SU-DHL-6 (cell line): ENCODE results near the gene ZDHHC19.

Experiments
- H2AFZ ChIP-seq: fragments of 200-600 bp; sonication (generic); 2 replicates; pipeline ENCODE4 v1.6.1; 2014; ENCODE audit warnings: low read depth, mild to moderate bottlenecking, moderate library complexity, mixed read lengths, antibody characterized with exemption, low read length; ENCODE audit not compliant: severe bottlenecking
- H3F3A ChIP-seq: fragments of 200-600 bp; shearing (Covaris generic); 2 replicates; pipeline ENCODE4 v1.6.0; 2016; ENCODE audit warnings: antibody characterized with exemption, mild to moderate bottlenecking; ENCODE audit not compliant: insufficient read depth
- H3K27ac ChIP-seq: fragments of 200-600 bp; sonication (generic); 2 replicates; pipeline ENCODE4 v1.5.1; 2016; ENCODE audit warnings: low read depth, mild to moderate bottlenecking, low read length, moderate library complexity, mixed read lengths
- H3K27me3 ChIP-seq: fragments of 200-600 bp; sonication (generic), shearing (Covaris generic); 2 replicates; pipeline ENCODE4 v1.6.0; 2014; ENCODE audit warnings: mild to moderate bottlenecking, low read length
- H3K36me3 ChIP-seq: fragments of 200-600 bp; sonication (generic); 2 replicates; pipeline ENCODE4 v1.6.1; 2014; ENCODE audit warnings: mild to moderate bottlenecking, low read length, mixed read lengths
- H3K4me2 ChIP-seq: fragments of 300-600, 200-600 bp; shearing (Covaris generic), sonication (generic); 2 replicates; pipeline ENCODE4 v1.6.0; 2014; ENCODE audit warnings: low read length, low read depth, mild to moderate bottlenecking; ENCODE audit not compliant: poor library complexity, severe bottlenecking
- H3K4me3 ChIP-seq: fragments of 200-600 bp; sonication (generic); 2 replicates; pipeline ENCODE4 v1.5.1; 2014; ENCODE audit warnings: antibody characterized with exemption, low read length, mild to moderate bottlenecking, mixed read lengths; ENCODE audit not compliant: insufficient read depth, poor library complexity, severe bottlenecking
- H3K79me2 ChIP-seq: fragments of 200-600 bp; sonication (generic); 2 replicates; pipeline ENCODE4 v1.6.1; 2014; ENCODE audit warnings: mild to moderate bottlenecking, low read length, moderate library complexity; ENCODE audit not compliant: insufficient read depth
- H3K9ac ChIP-seq: fragments of 200-600 bp; sonication (generic); 2 replicates; pipeline ENCODE4 v1.7.0; 2014; ENCODE audit warnings: mild to moderate bottlenecking, low read length
- H3K9me2 ChIP-seq: fragments of 200-600 bp; sonication (generic); replicated peaks from 2 replicates; pipeline ENCODE4 v1.6.1; 2014; ENCODE audit warnings: low read length; ENCODE audit not compliant: insufficient read depth
- H3K9me3 ChIP-seq: fragments of 200-600 bp; sonication (generic); 2 replicates; pipeline ENCODE4 v1.6.1; 2014; ENCODE audit warnings: low read length, mixed read lengths; ENCODE audit not compliant: insufficient read depth
- H4K20me1 ChIP-seq: fragments of 200-600 bp; sonication (generic); 2 replicates; pipeline ENCODE4 v1.6.1; 2014; ENCODE audit warnings: low read depth, mild to moderate bottlenecking, antibody characterized with exemption, low read length, moderate library complexity, mixed read lengths
- EZH2phosphoT487 ChIP-seq: fragments of 200-600 bp; sonication (generic), shearing (Covaris generic); conservative IDR thresholded peaks from 2 replicates; pipeline ENCODE4 v1.6.1; 2018; ENCODE audit warnings: mild to moderate bottlenecking, antibody characterized with exemption, low read length, moderate library complexity, mixed read lengths
- TF ChIP-seq, protein P1 (sequence below): fragments of 200-600 bp; sonication (generic); IDR thresholded peaks from one replicate; pipeline ENCODE4 v1.5.1; 2017; ENCODE audit warnings: antibody characterized with exemption, mild to moderate bottlenecking, low read length, moderate library complexity; ENCODE audit not compliant: insufficient read depth, poor library complexity, severe bottlenecking

Gene ZDHHC19

DNA sequence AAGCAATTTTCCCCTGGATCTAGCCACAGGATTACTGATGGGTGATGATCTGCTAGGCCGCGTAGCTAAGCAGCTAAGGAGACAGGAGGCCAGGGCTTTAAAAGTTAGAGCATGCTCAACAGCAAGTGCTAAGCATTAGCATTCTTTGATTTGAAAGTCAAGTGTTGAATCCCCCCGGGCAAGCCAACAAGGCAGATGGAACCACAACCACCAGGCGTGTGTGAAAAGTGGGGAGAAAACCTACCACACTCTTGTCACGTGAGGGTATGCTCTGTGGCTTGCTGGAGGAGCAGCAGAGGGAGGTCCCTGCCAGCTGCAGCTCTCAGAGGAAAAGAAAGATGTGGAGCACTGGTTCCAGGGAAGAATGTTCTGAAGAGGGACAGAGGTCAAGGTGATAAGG, 26.0 kb upstream of the ZDHHC19 start:
- Histone ChIP-seq H3F3A (no peaks in the 10 kb centered on the region), H3K27ac (no peak overlapping the region), H3K9ac (no peak overlapping the region), H3K4me3 (no peak overlapping the region), H3K79me2 (no peaks in the 10 kb centered on the region), H3K4me2 (no peak overlapping the region), H3K9me3 (no peaks in the 10 kb centered on the region), H2AFZ (no peak overlapping the region), H3K36me3 (no peaks in the 10 kb centered on the region), H3K27me3 (no peaks in the 10 kb centered on the region), H3K9me2 (no peaks in the 10 kb centered on the region), H4K20me1 (no peaks in the 10 kb centered on the region)
- TF ChIP-seq, protein P1, sequence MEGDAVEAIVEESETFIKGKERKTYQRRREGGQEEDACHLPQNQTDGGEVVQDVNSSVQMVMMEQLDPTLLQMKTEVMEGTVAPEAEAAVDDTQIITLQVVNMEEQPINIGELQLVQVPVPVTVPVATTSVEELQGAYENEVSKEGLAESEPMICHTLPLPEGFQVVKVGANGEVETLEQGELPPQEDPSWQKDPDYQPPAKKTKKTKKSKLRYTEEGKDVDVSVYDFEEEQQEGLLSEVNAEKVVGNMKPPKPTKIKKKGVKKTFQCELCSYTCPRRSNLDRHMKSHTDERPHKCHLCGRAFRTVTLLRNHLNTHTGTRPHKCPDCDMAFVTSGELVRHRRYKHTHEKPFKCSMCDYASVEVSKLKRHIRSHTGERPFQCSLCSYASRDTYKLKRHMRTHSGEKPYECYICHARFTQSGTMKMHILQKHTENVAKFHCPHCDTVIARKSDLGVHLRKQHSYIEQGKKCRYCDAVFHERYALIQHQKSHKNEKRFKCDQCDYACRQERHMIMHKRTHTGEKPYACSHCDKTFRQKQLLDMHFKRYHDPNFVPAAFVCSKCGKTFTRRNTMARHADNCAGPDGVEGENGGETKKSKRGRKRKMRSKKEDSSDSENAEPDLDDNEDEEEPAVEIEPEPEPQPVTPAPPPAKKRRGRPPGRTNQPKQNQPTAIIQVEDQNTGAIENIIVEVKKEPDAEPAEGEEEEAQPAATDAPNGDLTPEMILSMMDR: no peak
- TF ChIP-seq EZH2phosphoT487: no peak

DNA sequence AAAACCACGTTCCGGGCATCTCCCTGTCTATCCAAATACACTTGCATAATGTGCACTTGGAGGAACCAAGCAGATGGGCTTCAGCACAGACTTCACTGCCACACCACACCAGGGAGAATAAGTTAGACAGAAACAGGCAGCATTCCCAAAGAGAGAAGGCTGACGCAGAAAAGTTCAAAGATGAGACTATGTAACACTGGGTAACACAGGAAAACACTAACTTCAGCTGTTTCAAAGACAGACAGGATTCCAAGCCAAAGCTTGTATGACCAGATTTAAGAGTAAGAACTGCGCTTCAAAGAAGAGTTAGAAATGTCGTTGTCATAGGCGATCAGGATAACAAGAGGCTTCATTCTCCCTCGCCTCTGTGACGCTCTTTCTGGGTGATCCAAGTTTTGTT, 25.0 kb upstream of the ZDHHC19 start:
- Histone ChIP-seq H4K20me1 (no peaks in the 10 kb centered on the region), H3K27me3 (no peaks in the 10 kb centered on the region), H3K36me3 (no peaks in the 10 kb centered on the region), H3K9me2 (no peaks in the 10 kb centered on the region), H3K9me3 (no peaks in the 10 kb centered on the region), H3K4me3 (no peak overlapping the region), H3F3A (no peaks in the 10 kb centered on the region), H3K4me2 (no peak overlapping the region), H3K79me2 (no peaks in the 10 kb centered on the region), H3K27ac (no peak overlapping the region), H2AFZ (no peak overlapping the region), H3K9ac (no peak overlapping the region)
- TF ChIP-seq, protein P1: no peak
- TF ChIP-seq EZH2phosphoT487: no peak

DNA sequence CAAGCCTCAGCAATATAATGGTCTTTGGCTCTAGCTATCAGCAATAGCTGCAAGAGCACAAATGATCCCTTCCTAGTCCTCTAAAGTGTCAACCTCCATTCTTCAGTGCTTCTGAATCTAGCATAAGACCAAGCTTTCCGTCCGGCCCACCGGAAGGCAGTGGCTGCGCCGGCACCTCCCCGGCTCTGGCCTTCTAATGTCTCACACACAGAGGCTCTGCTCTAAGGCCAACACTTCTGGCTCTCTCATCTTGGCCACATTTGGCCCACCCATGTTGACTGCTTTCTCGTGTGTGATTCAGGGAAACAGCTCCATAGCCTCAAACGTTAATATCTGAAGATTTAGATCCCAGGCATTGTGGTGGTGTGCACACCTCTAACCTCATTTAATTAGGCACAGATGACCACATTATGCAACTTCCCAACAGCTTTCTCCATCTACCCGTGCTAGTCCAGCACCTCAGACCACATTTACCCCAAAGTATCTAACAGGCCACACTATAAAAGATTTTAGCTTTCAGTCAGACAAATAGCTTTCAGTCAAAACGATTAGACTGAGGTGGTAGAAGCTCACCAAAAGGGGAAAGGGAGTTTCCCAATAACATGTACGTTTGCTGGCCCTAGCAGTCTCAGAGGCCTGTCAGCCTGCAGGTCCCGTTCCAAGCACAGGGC, 24.4 kb upstream of the ZDHHC19 start:
- Histone ChIP-seq H3F3A (no peaks in the 10 kb centered on the region), H3K36me3 (no peaks in the 10 kb centered on the region), H3K27me3 (no peaks in the 10 kb centered on the region), H3K4me3 (no peak overlapping the region), H3K9me2 (no peaks in the 10 kb centered on the region), H3K9ac (no peak overlapping the region), H3K79me2 (no peaks in the 10 kb centered on the region), H3K9me3 (no peaks in the 10 kb centered on the region), H4K20me1 (no peaks in the 10 kb centered on the region), H2AFZ (no peak overlapping the region), H3K27ac (no peak overlapping the region), H3K4me2 (no peak overlapping the region)
- TF ChIP-seq, protein P1: no peak
- TF ChIP-seq EZH2phosphoT487: no peak
